Kidney glomerular epithelial cell (primary cell): ENCODE measurements around the gene LRRC27.
"Not testable (repeated sequence)": the region's sequence is repeated elsewhere in the genome, so short reads cannot be mapped to it uniquely, and the experiment has no call there.

Source experiments
- DNase-seq: peaks from one replicate; lab custom pipeline; 2025; lab: John Stamatoyannopoulos, UW

LRRC27 gene

DNA sequence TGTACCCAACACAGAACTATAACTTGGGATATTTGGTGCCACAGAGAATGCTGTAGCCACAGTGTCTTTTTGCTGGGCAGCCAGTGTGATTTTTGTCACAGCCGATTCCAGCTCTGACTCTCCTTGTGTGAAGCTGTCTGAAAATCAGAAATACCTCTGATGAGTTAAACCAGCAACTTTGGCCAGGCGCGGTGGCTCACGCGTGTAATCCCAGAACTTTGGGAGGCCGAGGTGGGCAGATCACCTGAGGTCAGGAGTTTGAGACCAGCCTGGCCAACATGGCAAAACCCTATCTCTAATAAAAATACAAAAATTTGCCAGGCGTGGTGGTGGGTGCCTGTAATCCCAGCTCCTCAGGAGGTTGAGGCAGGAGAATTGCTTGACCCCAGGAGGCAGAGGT lies 5.9 kb downstream of the LRRC27 start:
- not testable (repeated sequence) for DNase-seq

DNA sequence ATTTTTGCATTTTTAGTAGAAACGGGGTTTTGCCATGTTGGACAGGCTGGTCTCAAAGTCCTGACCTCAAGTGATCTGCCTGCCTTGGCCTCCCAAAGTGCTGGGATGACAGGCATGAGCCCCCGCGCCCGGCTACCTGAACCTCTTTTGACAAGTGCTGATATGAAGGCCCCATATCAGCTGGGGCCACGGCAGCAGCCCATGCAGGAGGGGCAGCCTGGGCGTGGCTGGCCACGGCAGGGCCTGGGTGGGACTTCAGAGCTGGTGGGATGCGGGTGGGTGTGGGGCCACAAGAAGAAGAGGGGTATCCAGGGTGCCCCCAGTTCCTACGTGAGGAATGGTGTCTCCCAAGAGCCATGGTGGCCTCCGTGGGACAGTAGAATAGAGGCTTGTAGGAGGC lies 6.9 kb downstream of the LRRC27 start:
- no peak for DNase-seq

GRCh38 chr10:132339276-132339675 lies 7.3 kb downstream of the LRRC27 start:
- DNase-seq, result no peak

GRCh38 chr10:132341017-132341416 lies 9.0 kb downstream of the LRRC27 start:
- no peak for DNase-seq

DNA sequence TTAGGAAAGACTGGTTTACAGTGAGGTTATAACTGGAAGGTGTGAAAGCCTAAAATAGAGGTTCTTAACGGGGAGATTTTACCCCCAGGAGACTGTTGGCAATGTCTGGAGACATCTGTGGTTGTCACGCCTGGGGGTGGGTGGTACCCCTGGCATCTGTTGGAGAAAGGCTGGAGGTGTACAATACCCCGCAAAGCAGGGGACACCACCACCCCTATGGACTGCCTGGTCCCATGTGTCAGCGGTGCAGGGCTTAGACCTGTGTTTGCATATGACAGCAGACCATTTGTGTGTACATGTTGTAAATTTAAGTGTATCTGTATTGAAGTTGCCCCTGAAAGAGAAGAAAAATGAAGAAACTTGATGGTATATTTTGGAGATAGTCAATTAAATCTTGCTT lies 9.8 kb downstream of the LRRC27 start:
- DNase-seq, result no peak

DNA sequence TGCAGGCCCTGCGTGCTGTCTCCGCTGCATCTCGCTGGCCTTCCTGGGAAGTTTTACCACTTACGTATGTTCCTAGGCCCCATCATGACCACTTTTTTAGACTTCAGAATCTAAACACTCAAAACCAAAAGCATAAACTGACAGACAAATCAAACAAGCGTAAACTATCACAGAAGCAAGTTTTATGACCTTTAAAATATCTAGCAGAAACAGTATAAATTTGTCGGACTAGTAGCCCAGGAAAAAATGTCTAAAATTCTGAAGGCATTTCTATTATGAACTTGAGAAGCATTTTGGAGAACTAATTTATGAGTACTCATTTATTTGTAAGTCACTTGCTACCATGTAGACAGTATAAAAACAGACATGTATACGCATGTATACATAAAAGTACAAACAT lies 10.6 kb downstream of the LRRC27 start:
- DNase-seq, result no peak

DNA sequence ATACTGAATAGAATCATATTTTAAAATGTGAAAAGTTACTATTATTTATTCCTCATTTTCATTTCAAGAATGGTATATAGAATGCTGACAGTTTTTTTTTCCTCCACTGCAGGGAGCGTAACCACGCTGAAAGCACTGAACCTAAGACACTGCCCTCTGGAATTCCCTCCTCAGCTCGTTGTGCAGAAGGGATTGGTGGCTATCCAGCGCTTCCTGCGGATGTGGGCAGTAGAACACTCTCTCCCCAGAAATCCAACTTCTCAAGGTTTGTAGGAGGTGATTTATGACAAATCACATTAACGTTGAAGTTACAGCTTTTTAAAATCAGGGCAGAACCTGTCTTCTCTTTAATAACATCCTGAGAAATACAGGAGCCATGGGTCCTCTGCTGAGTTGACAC lies 12.4 kb downstream of the LRRC27 start:
- no peak for DNase-seq

DNA sequence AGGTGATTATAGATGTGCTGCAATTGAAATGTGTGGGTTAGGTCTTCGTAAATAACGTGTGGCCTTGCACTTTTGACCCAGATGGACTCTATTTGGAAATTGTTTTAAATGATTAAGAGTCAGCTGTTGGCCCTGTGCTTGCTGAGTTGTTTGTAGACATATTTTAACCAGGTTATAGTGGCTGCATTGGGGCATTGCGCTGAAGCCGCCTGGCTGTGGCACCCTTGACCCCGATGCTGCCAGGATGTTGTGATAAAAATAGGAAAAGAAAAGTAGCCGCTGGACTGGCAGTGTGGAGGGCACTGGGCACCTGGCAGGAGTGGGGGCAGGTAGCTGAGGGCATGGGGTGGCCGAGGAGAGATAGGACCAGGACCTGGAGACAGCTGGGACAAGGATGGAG lies 13.4 kb downstream of the LRRC27 start:
- no peak for DNase-seq

DNA sequence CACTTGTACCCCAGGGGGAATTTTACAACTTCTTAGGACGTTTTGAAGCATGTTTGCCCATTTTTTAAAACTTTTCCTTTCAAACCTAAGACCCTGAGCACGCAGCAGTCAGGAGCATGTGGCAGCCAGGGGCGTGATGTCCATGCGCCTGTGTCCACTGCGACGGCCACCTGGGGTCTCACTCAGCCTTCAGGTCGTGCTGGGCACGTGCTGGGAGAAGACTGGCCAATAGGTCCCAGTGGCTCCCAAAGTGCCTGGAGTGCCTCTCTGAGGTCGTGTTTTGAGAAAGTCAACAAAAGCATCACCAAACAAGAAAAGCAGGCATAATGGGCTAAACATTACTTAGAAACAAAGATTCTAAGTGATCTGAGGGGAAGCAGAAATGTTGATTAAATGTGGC lies 14.8 kb downstream of the LRRC27 start:
- no peak for DNase-seq

- DNase-seq, result no peak
These were observed 15.4 kb downstream of the LRRC27 start for GRCh38 chr10:132347211-132347930.

- DNase-seq, result no peak
These were observed 15.9 kb downstream of the LRRC27 start for GRCh38 chr10:132347931-132348267.

DNA sequence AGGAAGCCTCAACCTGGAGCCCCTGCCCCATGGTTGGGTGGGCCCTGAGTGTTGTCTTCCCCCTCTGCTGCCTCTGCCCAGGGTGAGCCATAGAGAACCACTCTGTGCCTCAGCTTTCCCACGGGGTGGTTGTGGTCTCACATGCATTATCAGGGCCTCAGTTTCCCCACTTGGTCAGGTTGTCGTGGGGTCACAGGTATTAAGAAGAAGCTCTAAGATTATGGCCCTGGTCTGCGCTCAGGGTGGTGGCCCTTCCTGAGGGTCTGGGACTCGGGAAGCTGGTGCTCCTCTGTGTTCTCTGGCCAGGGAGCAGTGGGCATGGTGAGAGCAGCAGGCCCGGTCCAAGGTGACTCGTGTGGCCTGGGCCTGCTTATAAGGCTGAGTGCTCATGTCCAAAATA lies 17.8 kb downstream of the LRRC27 start:
- DNase-seq, result no peak

DNA sequence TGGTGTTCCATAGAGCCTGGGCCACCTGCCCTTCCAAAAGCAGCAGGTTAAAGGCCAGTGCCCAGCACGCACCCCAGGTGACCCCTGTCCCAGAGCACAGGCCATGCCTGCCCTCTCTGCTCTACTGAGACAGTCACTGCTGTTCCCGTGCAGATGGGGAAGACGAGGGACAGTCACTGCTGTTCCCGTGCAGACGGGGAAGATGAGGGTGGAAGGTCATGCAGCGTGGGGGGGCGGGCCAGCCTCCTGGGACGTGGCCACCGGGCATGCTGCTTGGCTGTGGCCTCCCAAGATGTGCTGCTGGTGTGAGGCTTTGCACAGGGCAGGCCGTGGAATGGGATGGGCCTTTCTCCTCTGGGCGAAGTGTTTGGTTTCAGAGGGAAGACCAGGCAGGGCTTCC lies 18.4 kb downstream of the LRRC27 start:
- DNase-seq, result no peak

DNA sequence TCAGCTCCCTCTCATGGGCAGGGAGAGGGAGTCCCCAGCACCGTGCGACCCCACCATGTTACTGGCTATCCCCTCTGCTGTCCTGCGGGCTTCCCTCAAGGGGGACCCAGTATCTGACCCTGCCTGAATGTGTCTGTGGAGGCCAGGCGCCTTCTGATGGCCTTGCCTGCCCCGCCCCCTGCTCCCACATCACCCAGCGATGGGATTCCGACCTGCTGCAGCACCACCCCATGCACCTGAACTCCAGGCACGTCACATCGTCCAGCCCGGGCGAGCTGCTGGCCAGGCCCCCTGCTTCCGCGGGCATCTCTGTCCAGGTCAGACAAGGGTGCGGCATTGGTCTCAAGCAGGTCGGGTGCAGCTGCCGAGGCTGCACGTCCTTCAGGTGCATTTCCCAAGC lies 19.0 kb downstream of the LRRC27 start:
- no peak for DNase-seq

GRCh38 chr10:132351611-132352010 lies 19.6 kb downstream of the LRRC27 start:
- no peak for DNase-seq

DNA sequence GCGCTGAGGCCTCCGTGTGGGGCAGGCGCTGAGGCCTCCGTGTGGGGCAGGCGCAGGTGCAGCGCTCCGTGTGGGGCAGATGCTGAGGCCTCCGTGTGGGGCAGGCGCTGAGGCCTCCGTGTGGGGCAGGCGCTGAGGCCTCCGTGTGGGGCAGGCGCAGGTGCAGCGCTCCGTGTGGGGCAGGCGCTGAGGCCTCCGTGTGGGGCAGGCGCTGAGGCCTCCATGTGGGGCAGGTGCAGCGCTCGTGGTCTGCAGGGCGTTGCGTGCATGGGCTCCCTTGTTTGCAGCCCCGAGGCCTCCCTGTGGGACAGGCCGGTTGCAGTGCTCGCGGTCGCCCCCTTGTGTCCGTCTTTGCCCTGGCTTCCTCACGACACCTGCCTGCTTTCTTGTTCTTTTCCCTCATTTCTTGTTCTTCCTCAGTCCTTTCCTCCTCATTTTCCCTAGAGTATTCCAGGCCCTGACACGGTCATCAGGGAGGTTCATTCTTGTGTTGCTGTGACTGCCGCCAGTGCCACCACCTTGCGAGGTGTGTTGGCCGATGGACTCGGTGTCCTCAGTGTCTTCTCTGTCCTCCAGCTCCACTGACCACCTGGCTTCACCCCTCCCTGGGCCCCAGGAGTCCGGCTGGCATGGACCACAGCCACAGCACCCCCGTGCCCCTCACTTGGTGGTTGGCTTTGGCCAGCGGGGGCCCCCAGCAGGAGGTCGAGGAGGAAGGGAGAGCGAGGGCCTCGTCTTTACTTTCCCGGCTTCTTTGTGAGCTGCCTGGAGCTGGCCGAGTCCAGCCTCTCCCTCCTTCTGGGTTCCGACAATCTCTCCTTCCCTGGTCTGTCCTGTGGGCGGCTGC lies 20.7 kb downstream of the LRRC27 start:
- peak; percentile 49 for DNase-seq

- DNase-seq, result no peak
These were observed 21.7 kb downstream of the LRRC27 start for GRCh38 chr10:132353456-132354355.

DNA sequence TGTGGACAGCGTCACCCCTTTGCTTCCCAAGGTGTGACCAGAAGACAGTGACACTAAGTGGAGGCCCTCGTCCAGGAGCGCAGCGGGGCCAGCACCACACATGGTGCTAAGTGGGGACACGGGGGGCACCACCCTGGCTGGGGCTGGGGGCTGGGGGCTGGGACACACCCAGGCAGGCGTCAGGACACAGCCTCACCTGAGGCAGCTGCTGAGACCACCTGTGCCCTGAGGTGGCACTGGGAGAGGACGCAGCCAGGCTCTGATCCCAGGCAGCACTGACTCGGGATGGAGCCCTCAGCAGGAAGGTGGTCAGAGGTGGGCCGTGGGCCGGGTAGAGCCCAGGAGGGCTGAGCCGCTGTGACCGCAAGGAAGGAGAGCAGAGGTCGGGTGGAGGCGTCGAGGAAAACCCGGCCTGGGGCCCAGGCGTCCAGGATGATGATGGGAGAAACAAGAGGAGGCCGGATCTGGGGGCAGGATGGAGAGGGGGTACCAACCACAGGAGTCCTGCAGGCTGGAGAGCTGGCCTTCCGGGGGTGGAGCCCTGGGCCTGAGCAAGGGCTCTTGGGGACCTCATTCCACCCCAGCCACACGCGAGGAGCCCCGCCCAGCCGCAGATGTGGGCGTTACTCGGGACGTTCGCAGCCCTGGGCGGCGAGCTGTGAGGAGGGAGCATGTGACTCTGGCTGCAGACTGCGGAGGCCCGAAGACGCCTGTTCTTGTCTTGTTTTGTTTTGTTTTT lies 22.5 kb downstream of the LRRC27 start:
- no peak for DNase-seq

DNA sequence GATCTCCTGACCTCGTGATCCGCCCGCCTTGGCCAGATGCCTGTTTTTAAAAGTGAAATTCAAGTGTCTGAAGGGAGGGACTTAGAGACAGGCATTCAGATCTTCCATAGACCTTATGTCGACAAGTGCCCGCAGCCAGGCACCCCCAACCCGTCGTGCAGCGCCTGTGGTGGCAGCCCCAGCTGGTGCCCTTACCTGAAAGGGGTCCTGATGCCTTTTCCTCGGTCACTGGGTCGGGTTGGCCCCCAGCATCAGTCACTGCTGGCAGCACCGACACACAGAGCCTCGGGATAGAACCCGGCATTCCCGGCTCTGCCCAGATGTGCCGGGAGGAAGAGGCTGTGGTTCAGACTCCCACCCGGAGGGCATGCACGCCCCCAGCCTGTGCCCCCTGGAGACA lies 23.3 kb downstream of the LRRC27 start:
- DNase-seq, result no peak

DNA sequence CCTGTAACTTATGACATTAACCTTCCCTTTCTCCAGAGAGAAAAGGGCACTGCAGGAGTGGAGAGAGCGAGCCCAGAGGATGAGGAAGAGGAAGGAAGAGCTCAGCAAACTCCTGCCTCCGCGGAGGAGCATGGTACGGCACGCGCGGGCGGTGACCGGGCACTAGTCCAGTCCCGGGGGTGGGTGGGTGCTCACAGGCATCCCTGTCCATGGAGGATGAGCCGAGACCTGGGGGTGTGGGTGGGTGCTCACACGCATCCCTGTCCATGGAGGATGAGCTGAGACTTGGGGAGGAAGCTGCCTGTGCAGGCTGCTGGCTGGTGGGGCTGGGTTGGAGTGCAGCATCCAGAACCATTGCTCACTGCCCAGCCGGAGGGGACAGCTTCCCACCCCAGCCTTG lies 23.8 kb downstream of the LRRC27 start:
- DNase-seq, result no peak

DNA sequence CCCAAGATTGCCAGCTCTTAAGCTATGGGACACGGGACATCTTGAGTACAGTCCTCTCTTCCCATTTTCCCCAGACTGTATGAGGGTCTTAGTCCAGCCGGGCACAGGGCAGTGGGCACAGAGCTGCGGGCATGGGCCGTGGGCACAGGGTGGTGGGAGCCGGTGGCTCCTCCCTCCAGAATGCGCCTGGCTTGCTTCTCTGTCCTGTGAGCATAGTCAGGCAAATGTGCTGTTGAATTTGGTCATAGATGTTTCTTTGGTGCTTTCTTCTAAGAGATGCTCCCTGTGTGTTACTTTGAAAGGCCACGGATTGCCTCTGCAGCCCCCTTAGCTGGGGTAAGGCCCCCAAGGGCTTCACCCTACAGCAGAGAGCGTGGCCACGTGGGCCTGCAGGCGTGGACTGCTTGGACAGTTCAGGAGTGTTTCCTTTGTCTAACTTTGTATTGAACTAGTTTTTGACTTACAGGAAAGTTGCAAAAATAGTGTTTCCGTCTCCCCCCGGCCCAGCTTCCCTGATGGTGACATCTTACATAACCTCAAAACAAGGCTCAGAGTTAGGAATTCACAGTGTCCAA lies 24.7 kb downstream of the LRRC27 start:
- DNase-seq, result no peak
